ENCODE measurements around the gene ABCB6. TPM values are rescaled to one million over a fixed set of nuclear protein-coding genes. Genes with fewer than 3 reads are reported as not detected.

ABCB6 gene
- total RNA-seq, 2 donors from 2014 or later: 16.9 to 27.1 TPM

DNA sequence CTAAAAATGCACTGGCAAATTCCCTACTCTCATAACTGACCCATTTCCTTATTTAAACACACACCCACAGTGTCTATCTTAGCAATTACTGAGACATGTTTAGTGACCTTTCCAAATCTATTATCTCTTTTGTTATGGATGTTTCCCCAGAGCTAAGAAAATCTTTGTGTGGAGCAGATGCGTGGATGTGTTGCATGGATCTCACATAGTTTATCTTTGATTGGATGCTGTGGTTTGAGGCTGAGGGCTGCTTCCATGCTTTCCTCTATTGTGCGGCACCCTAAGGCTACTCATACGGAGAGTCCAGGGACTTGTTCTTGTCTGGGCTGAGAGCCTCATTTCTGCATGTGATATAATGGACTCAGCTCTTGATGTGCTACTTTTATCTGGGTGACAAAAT is 15.6 kb upstream of the ABCB6 start:
- no peak overlapping the region for H3K4me3 ChIP-seq
- no peaks in the 10 kb centered on the region for H3K4me1 ChIP-seq
- H3K27ac ChIP-seq: no peak overlapping the region
- intact Hi-C loops (cut with DNase I): no loop called here
- DNase-seq: no peak
- TF ChIP-seq, protein P1, sequence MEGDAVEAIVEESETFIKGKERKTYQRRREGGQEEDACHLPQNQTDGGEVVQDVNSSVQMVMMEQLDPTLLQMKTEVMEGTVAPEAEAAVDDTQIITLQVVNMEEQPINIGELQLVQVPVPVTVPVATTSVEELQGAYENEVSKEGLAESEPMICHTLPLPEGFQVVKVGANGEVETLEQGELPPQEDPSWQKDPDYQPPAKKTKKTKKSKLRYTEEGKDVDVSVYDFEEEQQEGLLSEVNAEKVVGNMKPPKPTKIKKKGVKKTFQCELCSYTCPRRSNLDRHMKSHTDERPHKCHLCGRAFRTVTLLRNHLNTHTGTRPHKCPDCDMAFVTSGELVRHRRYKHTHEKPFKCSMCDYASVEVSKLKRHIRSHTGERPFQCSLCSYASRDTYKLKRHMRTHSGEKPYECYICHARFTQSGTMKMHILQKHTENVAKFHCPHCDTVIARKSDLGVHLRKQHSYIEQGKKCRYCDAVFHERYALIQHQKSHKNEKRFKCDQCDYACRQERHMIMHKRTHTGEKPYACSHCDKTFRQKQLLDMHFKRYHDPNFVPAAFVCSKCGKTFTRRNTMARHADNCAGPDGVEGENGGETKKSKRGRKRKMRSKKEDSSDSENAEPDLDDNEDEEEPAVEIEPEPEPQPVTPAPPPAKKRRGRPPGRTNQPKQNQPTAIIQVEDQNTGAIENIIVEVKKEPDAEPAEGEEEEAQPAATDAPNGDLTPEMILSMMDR (IDR thresholded peaks at IDR 0.05): no peak
- H3K9me3 ChIP-seq: no peaks in the 10 kb centered on the region
- no peaks in the 10 kb centered on the region for H3K27me3 ChIP-seq
- H3K9ac ChIP-seq (ENCODE audit: low read depth in 2 of 2, low read length in 2 of 2): no peak overlapping the region
- peaks cover 26% of the 10 kb centered on the region for H3K36me3 ChIP-seq

GRCh38 chr2:219230059-219230540 is 11.3 kb upstream of the ABCB6 start:
- H3K4me1 ChIP-seq: peaks cover 7% of the 10 kb centered on the region
- intact Hi-C loops (cut with DNase I): no loop called here
- H3K27me3 ChIP-seq: no peaks in the 10 kb centered on the region
- H3K9ac ChIP-seq (ENCODE audit: low read depth in 2 of 2, low read length in 2 of 2): peak overlapping the region; percentile 71 to 91
- peak overlapping the region; percentile 63 for H3K4me3 ChIP-seq
- DNase-seq: peak; percentile 74
- H3K27ac ChIP-seq: peak overlapping the region; percentile 88
- no peaks in the 10 kb centered on the region for H3K9me3 ChIP-seq
- TF ChIP-seq, protein P1 (IDR thresholded peaks at IDR 0.05): no peak
- peaks cover 14% of the 10 kb centered on the region for H3K36me3 ChIP-seq

- peak; percentile 99 for DNase-seq
- intact Hi-C loops (cut with DNase I): loop anchor here (10.0 kb wide), 1 partner anchor 65 kb away; no protein-coding TSS in a partner anchor
Measured at GRCh38 chr2:219229305-219230058, 10.7 kb upstream of the ABCB6 start, which contains the start of the genes ANKZF1 and ATG9A. Gene ANKZF1, plus strand, starts transcription at chr2:219229806. Its CDS starts 452 bp downstream, at chr2:219230258. Gene ATG9A, minus strand, starts transcription at chr2:219229636. Its CDS starts 1,612 bp downstream, at chr2:219228024.

GRCh38 chr2:219228911-219229304 is 10.2 kb upstream of the ABCB6 start:
- intact Hi-C loops (cut with DNase I): loop anchor here (10.0 kb wide), 1 partner anchor 66 kb away; no protein-coding TSS in a partner anchor

More at GRCh38 chr2:219229305-219230058, 10.7 kb upstream of the ABCB6 start, which contains the start of the genes ANKZF1 and ATG9A:
- H3K9me3 ChIP-seq: no peaks in the 10 kb centered on the region
- peaks cover 7% of the 10 kb centered on the region for H3K4me1 ChIP-seq
- H3K27ac ChIP-seq: peak within 1 kb of the TSS; percentile 88
- TF ChIP-seq, protein P1 (IDR thresholded peaks at IDR 0.05): no peak
- peak within 1 kb of the TSS; percentile 63 for H3K4me3 ChIP-seq
- H3K27me3 ChIP-seq: no peaks in the 10 kb centered on the region
- H3K36me3 ChIP-seq: peaks cover 18% of the 10 kb centered on the region
- peak within 1 kb of the TSS; percentile 94 to 97 for H3K9ac ChIP-seq (ENCODE audit: low read depth in 2 of 2, low read length in 2 of 2)

More at GRCh38 chr2:219228911-219229304, 10.2 kb upstream of the ABCB6 start:
- H3K36me3 ChIP-seq: peaks cover 23% of the 10 kb centered on the region
- H3K9me3 ChIP-seq: no peaks in the 10 kb centered on the region
- H3K9ac ChIP-seq (ENCODE audit: low read depth in 2 of 2, low read length in 2 of 2): peak overlapping the region; percentile 94 to 97
- H3K27ac ChIP-seq: peak overlapping the region; percentile 88
- no peak for DNase-seq
- TF ChIP-seq, protein P1 (IDR thresholded peaks at IDR 0.05): no peak
- peak overlapping the region; percentile 63 for H3K4me3 ChIP-seq
- H3K27me3 ChIP-seq: no peaks in the 10 kb centered on the region
- H3K4me1 ChIP-seq: peaks cover 7% of the 10 kb centered on the region
